Ishikawa (cell line): Measurements from ENCODE around the gene PPFIBP1.
A peak's percentile ranks its signal among the peaks of the same experiment; 100 is the strongest.

Experiments used
- CEBPB ChIP-seq: IDR thresholded peaks from 2 replicates; pipeline ENCODE4 v1.6.1; 2012
- CREB1 ChIP-seq: IDR thresholded peaks from 2 replicates; pipeline ENCODE4 v1.6.1; 2012; ENCODE audit warnings: low read depth
- EGR1 ChIP-seq: IDR thresholded peaks from 2 replicates; pipeline ENCODE4 v1.6.1; 2012
- EP300 ChIP-seq: IDR thresholded peaks from 2 replicates; pipeline ENCODE4 v1.6.1; 2012; ENCODE audit warnings: borderline replicate concordance
- FOXM1 ChIP-seq: IDR thresholded peaks from 2 replicates; pipeline ENCODE4 v1.6.1; 2012; ENCODE audit warnings: low read depth, borderline replicate concordance
- NFIC ChIP-seq: IDR thresholded peaks from 2 replicates; pipeline ENCODE4 v1.6.1; 2012
- RAD21 ChIP-seq: IDR thresholded peaks from 2 replicates; pipeline ENCODE4 v1.6.1; 2012; ENCODE audit warnings: low read depth
- TAF1 ChIP-seq: IDR thresholded peaks from 2 replicates; pipeline ENCODE4 v1.6.1; 2012; ENCODE audit warnings: low read depth, mild to moderate bottlenecking
- TCF12 ChIP-seq: IDR thresholded peaks from 2 replicates; pipeline ENCODE4 v1.6.1; 2012; ENCODE audit warnings: low read depth
- TEAD4 ChIP-seq: IDR thresholded peaks from 2 replicates; pipeline ENCODE4 v1.6.1; 2012
- YY1 ChIP-seq: IDR thresholded peaks from 2 replicates; pipeline ENCODE4 v1.6.1; 2012; ENCODE audit warnings: low read depth
- ZBTB7A ChIP-seq: IDR thresholded peaks from 2 replicates; pipeline ENCODE4 v1.6.1; 2012; ENCODE audit warnings: low read depth
- TF ChIP-seq, protein P1 (sequence below): IDR thresholded peaks from 2 replicates; pipeline ENCODE4 v1.6.1; 2012
- TF ChIP-seq, protein P2 (sequence below): IDR thresholded peaks from 2 replicates; pipeline ENCODE4 v1.6.1; 2012; ENCODE audit warnings: low read depth, mild to moderate bottlenecking
- TF ChIP-seq, protein P3 (sequence below): IDR thresholded peaks from 2 replicates; pipeline ENCODE4 v1.6.1; 2012

Gene PPFIBP1

DNA sequence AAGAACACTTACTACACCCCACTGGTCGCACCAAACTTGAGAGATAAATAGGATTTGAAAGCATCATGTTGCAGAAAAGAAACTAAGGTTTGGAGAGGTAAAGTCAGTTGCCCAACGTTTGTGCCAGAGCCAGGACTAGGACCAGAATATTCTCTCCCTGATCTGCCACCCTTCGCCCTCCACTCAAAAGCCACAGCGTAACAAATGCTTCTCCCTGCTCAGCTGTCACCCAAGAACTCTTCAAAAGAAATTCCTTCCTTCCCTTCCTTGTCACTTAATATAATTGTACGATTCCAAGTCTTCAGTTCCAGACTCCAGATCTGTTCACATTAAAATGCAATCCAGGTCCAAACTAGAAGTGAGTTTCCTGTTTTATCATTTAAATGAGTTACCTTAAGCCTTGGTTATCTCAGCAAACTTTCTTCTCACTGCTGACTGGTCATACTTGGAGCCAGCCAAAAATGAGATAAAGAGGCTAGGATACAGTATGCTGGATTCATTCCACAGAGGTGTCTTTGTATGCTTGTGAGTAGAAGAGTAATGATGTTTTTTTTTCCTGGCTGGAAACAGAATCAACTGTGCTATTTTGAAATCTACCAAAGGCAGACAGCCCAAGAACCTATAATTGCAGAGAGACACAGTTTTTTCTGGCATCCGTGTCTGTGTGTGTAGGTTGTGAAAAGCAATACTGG, 12.8 kb upstream of the PPFIBP1 start:
- no peak for TF ChIP-seq CEBPB

DNA sequence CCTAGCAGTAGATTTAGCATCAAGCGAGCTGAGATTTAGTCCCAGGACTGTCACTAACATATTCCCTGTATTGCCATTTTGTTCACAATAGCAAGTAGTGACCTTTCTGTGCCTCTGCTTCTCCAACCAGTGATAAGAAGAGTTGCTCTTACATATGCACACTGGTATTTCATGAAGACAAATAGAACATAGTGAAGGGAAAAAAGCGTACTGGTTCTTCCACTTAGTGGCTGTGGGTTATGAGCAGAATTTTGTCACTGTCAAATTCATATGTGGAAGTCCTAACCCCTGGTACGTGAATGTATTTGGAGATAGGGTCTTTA, 12.3 kb upstream of the PPFIBP1 start:
- TF ChIP-seq, protein P1, sequence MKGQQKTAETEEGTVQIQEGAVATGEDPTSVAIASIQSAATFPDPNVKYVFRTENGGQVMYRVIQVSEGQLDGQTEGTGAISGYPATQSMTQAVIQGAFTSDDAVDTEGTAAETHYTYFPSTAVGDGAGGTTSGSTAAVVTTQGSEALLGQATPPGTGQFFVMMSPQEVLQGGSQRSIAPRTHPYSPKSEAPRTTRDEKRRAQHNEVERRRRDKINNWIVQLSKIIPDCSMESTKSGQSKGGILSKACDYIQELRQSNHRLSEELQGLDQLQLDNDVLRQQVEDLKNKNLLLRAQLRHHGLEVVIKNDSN = no peak
- no peak for TF ChIP-seq RAD21
- TF ChIP-seq CEBPB = no peak
- TF ChIP-seq ZBTB7A = no peak
- TF ChIP-seq, protein P2, sequence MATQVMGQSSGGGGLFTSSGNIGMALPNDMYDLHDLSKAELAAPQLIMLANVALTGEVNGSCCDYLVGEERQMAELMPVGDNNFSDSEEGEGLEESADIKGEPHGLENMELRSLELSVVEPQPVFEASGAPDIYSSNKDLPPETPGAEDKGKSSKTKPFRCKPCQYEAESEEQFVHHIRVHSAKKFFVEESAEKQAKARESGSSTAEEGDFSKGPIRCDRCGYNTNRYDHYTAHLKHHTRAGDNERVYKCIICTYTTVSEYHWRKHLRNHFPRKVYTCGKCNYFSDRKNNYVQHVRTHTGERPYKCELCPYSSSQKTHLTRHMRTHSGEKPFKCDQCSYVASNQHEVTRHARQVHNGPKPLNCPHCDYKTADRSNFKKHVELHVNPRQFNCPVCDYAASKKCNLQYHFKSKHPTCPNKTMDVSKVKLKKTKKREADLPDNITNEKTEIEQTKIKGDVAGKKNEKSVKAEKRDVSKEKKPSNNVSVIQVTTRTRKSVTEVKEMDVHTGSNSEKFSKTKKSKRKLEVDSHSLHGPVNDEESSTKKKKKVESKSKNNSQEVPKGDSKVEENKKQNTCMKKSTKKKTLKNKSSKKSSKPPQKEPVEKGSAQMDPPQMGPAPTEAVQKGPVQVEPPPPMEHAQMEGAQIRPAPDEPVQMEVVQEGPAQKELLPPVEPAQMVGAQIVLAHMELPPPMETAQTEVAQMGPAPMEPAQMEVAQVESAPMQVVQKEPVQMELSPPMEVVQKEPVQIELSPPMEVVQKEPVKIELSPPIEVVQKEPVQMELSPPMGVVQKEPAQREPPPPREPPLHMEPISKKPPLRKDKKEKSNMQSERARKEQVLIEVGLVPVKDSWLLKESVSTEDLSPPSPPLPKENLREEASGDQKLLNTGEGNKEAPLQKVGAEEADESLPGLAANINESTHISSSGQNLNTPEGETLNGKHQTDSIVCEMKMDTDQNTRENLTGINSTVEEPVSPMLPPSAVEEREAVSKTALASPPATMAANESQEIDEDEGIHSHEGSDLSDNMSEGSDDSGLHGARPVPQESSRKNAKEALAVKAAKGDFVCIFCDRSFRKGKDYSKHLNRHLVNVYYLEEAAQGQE = no peak
- TF ChIP-seq CREB1 = no peak
- no peak for TF ChIP-seq TEAD4
- no peak for TF ChIP-seq TCF12
- TF ChIP-seq EGR1 = no peak
- no peak for TF ChIP-seq TAF1
- no peak for TF ChIP-seq YY1
- no peak for TF ChIP-seq EP300
- TF ChIP-seq FOXM1 = no peak
- no peak for TF ChIP-seq NFIC
- TF ChIP-seq, protein P3, sequence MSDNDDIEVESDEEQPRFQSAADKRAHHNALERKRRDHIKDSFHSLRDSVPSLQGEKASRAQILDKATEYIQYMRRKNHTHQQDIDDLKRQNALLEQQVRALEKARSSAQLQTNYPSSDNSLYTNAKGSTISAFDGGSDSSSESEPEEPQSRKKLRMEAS = no peak

DNA sequence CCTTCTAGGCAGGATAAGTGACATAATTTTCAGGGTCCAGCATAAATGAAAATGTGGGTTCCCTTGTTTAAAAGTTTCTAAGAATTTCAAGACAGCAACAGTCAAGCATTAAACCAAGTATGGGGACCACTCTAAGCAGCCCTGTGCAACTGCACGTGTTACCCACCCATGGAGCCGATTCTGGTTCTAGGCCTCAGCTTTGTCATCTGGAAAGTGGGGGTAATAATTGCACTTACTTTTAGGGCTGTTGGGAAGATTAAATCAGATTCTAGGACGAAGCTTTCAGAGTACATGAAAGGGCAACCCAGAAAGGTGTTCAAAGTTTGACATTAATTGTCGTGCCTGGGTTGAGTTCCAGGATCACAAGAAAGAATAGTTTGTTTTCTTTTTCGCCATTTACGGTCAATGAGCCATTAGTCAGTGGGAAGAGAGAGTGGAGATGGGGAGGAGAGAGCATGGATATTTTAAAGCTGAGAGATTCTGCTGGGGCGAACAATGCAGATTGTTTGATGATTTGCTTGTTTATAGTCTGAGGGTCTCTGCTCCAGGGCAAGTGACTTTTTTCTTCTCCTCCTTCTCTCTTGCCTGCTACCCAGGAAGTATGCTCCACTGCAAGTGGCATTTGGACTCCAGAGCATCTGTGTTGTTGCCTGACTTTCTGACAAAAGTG, 10.7 kb upstream of the PPFIBP1 start:
- TF ChIP-seq FOXM1 (no peak), ZBTB7A (no peak), CEBPB (no peak), TEAD4 (no peak), CREB1 (no peak), RAD21 (no peak), TAF1 (no peak), EP300 (no peak), NFIC (no peak), EGR1 (no peak), YY1 (no peak), TCF12 (no peak)
- TF ChIP-seq, protein P1 = no peak
- TF ChIP-seq, protein P2 = no peak
- TF ChIP-seq, protein P3 = no peak

DNA sequence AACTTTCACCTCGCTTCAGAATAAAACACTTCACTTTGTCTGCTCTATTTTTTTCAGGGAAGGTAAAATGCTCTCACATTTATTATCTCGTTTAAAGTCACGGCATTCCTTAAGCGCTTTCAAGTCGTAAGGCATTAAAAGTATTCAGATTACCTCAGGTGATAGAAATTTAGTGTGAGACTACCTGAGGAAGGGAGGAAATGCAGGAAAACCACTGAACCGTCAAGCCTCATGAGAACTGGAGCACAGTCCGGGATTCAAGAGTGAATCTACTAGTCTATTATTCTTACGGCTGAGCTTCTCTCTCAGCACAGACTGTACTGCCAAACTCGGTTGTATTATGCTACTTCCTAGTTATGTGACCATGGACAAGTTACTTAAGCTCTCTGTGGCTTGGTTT, 8.3 kb upstream of the PPFIBP1 start:
- peak; percentile 35 for TF ChIP-seq RAD21
- no peak for TF ChIP-seq ZBTB7A
- TF ChIP-seq EP300 = peak; percentile 98
- no peak for TF ChIP-seq TAF1
- TF ChIP-seq TEAD4 = peak; percentile 98
- peak; percentile 72 for TF ChIP-seq CEBPB
- peak; percentile 96 for TF ChIP-seq FOXM1
- peak; percentile 84 for TF ChIP-seq NFIC
- peak; percentile 96 for TF ChIP-seq TCF12
- TF ChIP-seq, protein P3 = peak; percentile 88
- TF ChIP-seq YY1 = no peak

DNA sequence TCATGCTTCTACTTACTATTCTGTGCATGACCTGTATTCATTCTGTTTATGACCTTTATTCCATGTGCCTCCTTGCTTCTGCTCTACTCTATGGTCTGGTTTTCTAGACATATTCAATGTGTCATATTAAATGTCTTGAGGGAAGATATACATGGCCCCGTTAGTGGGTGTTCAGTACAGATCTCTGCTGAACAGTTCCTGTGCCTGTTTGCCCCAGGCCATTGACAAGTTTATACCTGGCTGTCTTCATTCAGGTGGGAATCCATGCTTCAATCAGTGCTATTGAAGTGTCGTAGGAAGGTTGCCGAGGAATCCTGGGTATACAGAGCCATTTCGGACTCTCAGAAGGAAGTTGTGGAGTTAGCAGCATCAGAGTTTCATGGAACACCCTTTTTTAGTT, 7.4 kb upstream of the PPFIBP1 start:
- TF ChIP-seq ZBTB7A (no peak), NFIC (no peak), EP300 (no peak), TEAD4 (no peak; the same call in 1 of the 2 replicates), TCF12 (no peak), TAF1 (no peak), YY1 (no peak), EGR1 (no peak)
- TF ChIP-seq, protein P1 = no peak
- TF ChIP-seq, protein P3 = no peak
